HepG2 (cell line): ENCODE measurements around the gene JPT1. TPM values are rescaled to one million over a fixed set of nuclear protein-coding genes. Genes with fewer than 3 reads are reported as not detected.

Experiments used
- DMAP1 ChIP-seq: IDR thresholded peaks from 2 replicates; pipeline ENCODE4 v1.6.1; 2016
- DNMT1 ChIP-seq: sonication (generic); formaldehyde crosslinking; IDR thresholded peaks from 2 replicates; pipeline ENCODE4 v1.5.1; 2020; ENCODE audit warnings: mild to moderate bottlenecking, missing genetic modification reagents
- EHMT2 ChIP-seq: fragments of 200-600 bp; sonication (generic); IDR thresholded peaks from 2 replicates; pipeline ENCODE4 v1.7.0; 2017; ENCODE audit warnings: antibody characterized with exemption, low read depth, low read length, borderline replicate concordance
- GPN1 ChIP-seq: sonication (generic); formaldehyde crosslinking; IDR thresholded peaks from 2 replicates; pipeline ENCODE4 v1.5.1; 2020; ENCODE audit warnings: missing genetic modification reagents, borderline replicate concordance
- HIC2 ChIP-seq: sonication (generic); formaldehyde crosslinking; IDR thresholded peaks from 2 replicates; pipeline ENCODE4 v1.9.0; 2022; ENCODE audit warnings: low read depth, missing genetic modification reagents
- MXD1 ChIP-seq: sonication (generic); formaldehyde crosslinking; IDR thresholded peaks from 2 replicates; pipeline ENCODE4 v1.4.0; 2020; ENCODE audit warnings: mild to moderate bottlenecking, missing genetic modification reagents
- PHF20 ChIP-seq: sonication (generic); formaldehyde crosslinking; IDR thresholded peaks from 2 replicates; pipeline ENCODE4 v1.5.0; 2020; ENCODE audit warnings: mild to moderate bottlenecking, missing genetic modification reagents
- SKIL ChIP-seq: sonication (generic); formaldehyde crosslinking; IDR thresholded peaks from 2 replicates; pipeline ENCODE4 v1.8.0; 2022; ENCODE audit warnings: missing genetic modification reagents, mild to moderate bottlenecking, moderate library complexity, borderline replicate concordance
- ZNF225 ChIP-seq: sonication (generic); formaldehyde crosslinking; IDR thresholded peaks from 2 replicates; pipeline ENCODE4 v1.4.0; 2020; ENCODE audit warnings: mild to moderate bottlenecking, missing genetic modification reagents
- ZNF275 ChIP-seq: sonication (generic); formaldehyde crosslinking; IDR thresholded peaks from 2 replicates; pipeline ENCODE4 v1.8.0; 2022; ENCODE audit warnings: missing genetic modification reagents, mild to moderate bottlenecking, inconsistent platforms, borderline replicate concordance
- ZNF574 ChIP-seq: sonication (generic); formaldehyde crosslinking; IDR thresholded peaks from 2 replicates; pipeline ENCODE4 v1.4.0; 2020; ENCODE audit warnings: missing genetic modification reagents
- ZNF609 ChIP-seq: sonication (generic); formaldehyde crosslinking; IDR thresholded peaks from 2 replicates; pipeline ENCODE4 v1.4.0; 2020; ENCODE audit warnings: mild to moderate bottlenecking, missing genetic modification reagents, borderline replicate concordance
- ZNF879 ChIP-seq: sonication (generic); formaldehyde crosslinking; IDR thresholded peaks from 2 replicates; pipeline ENCODE4 v1.8.1; 2023; ENCODE audit warnings: missing genetic modification reagents
- polyA plus RNA-seq, 8 experiments: library from polyadenylated mRNA; depleted of rRNA in 3 of 8; stranded (reverse) in 7 of 8; unstranded in 1 of 8; fragments of >200 nt; fragmentation: Illumina TruSeq in 4 of 8; extraction: Trizol in 4 of 8; gene quantifications; 2 replicates each; pipeline versions ENCODE4 v1.2.1 to v1.2.3, GENCODE V29; 2011 to 2016; ENCODE audit warnings: low read depth in 4 of 8, missing spikeins in 1 of 8, mixed read lengths in 1 of 8; ENCODE audit not compliant: insufficient read depth in 1 of 8
- total RNA-seq, 5 experiments: library from RNA; depleted of rRNA; stranded (reverse); fragments of >200 nt; fragmentation: Illumina TruSeq; extraction: Trizol; gene quantifications; 2 replicates each; pipeline ENCODE4 v1.2.3, GENCODE V29; 2016; ENCODE audit warnings: low read depth in 1 of 5

The JPT1 gene
- total and polyA plus RNA-seq, 2 of the 13 experiments (the other 11 are each of a cell fraction or from before 2014, with no cell fraction given): 43.3 to 256 TPM

- TF ChIP-seq ZNF574 (CRISPR knock-in tag): 0 out of 2 replicates have a peak, but pooled peaks have one; percentile 41
- no peak for TF ChIP-seq EHMT2
- TF ChIP-seq ZNF225 (CRISPR knock-in tag): peak; percentile 50; the same call in 1 of the 2 replicates
- TF ChIP-seq ZNF609: peak; percentile 90
- TF ChIP-seq DMAP1 (CRISPR knock-in tag): peak; percentile 52; the same call in 1 of the 2 replicates
- no peak for TF ChIP-seq MXD1 (CRISPR knock-in tag)
- TF ChIP-seq PHF20 (CRISPR knock-in tag): no peak
- no peak for TF ChIP-seq ZNF879 (CRISPR knock-in tag)
- peak; percentile 59; the same call in 1 of the 2 replicates for TF ChIP-seq SKIL
- peak; percentile 55 for TF ChIP-seq HIC2 (CRISPR knock-in tag)
- TF ChIP-seq DNMT1 (CRISPR knock-in tag): no peak
- TF ChIP-seq ZNF275 (CRISPR knock-in tag): peak; percentile 27; the same call in 1 of the 2 replicates
- TF ChIP-seq GPN1 (CRISPR knock-in tag): no peak
Observed at GRCh38 chr17:75090871-75091854, 63.1 kb downstream of the JPT1 start (continued).
